ENCODE measurements around the gene PLEKHM3.

PLEKHM3 gene

DNA sequence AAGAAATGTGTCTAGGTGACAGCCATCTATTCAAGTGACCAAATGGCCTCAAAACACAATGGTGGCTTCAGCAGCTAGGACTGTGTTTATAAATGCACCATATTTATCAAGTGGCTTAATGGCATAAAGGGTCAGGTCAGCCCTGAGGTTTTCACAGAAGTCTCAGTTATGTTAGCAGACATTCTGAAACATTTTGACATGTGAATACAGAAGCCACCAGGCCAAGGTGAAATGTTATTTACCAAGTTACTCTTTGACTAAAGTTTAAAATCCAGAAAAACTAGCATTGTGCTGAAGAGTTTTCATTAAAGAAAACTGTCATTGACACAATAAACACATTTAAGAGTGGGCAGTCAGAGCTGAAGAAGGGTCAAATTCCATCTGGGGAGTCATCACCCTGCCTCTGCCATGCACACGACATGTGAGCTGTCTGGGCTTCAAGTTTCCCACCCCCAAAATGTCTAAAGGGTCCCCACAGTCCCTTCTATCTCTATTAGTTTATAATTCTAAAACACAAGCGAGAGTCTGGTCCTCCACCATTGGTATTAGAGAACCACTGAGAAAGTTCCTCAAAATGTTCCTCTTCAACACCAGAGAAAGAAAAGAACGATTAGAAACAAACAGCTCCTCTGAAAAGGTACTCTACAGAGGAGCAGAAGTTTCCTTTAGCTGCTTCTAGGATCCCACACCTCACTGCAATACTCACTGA is 178.1 kb downstream of the PLEKHM3 start:
- no peak for DNase-seq

DNA sequence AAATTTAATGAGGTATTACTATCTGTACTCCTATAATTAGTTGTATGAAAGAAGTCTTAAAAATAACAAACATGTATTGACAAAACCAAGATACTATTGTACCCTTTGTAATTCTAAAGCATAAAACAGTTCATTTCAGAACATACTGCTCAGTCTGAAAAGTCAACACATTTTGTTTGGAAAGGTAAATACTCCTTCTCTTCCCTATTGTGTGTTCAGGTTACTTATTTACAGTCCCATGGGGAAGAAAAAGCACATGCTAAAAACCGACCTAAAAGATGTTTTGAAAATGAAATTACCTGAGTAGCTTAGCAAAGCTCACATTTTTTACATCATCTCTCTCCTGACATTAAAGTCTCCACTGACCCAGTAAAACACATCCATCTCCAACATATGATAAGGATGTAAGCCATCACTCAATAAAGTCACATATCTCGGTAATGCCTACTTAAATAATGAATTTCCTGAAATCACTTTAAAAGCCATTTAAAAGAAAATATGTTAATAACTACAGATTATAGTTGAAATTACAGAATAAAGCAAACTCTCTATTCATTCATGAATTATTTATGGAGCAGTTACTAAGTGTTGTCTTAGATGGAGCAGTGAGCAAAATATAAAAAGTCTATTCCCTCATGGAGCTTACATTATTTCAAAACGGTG is 180.0 kb downstream of the PLEKHM3 start:
- DNase-seq, result no peak

DNA sequence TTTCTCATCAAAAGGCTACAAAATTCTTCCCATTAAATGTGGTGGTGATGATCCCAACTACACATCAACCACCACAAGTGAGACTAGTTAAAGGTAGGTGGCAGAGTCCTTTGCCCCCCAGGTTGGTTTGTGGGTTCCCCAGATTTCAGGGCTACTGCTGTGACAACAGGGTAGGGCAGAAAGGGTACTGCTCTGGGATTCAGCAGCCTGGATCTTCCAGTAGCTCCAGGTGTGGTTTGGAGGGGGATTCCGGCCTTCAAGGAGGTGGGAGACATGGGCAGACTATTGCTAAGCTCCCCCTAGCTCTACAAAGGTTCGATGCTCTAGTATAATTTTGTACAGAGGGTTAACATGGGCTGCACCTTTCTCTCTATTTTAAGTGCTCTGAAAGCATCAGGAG is 180.7 kb downstream of the PLEKHM3 start:
- no peak for DNase-seq

DNA sequence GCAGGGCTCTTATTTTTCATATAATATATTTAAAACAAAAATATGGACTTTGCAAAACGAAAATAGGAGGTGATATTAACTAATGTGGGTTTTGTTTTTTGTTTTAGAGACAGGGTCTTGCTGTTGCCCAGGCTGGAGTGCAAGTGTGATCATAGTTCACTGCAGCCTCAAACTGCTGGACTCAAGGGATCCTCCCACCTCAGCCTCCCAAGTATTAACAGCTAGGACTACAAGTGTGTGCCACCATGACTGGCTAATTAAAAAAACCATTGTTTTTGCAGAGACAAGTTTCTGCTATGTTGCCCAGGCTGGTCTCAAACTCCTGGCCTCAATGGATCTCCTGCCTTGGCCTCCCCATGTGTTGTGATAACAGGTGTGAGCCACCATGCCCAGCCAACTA is 185.2 kb downstream of the PLEKHM3 start:
- DNase-seq, result no peak

DNA sequence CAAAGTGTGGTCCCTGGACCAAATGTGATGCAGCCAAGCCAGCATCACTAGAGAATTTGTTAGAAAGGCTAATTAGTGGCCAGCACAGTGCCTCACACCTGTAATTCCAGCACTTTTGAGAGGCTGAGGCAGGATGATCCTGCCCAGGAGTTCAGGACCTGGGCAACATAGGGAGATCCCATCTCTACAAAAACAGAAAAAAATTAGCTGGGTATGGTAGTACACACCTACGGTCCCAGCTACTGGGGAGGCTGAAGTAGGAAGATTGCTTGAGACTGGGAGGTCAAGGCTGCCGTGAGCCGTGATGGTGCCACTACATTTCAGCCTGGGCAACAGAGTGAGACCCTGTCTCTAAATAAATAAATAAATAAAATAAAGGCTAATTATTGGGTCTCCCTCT is 185.8 kb downstream of the PLEKHM3 start:
- no peak for DNase-seq

DNA sequence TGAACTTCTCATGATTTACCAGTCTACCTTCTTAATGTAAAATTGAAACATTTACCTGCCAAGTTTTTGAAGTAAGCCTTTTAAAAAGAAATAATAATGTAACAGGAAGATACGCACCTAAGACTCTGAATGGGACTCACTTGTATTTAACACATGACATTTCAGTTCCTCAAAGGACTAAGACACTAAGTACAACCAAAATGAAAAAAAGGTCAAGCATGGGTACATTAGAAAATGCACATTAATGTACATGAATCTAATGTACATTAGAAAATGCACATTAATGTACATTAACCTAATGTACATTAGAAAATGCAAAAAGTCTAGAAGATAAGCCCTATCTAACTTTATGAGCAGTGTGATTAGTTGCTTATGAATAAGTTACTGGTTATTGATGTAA is 186.3 kb downstream of the PLEKHM3 start:
- no peak for DNase-seq

DNA sequence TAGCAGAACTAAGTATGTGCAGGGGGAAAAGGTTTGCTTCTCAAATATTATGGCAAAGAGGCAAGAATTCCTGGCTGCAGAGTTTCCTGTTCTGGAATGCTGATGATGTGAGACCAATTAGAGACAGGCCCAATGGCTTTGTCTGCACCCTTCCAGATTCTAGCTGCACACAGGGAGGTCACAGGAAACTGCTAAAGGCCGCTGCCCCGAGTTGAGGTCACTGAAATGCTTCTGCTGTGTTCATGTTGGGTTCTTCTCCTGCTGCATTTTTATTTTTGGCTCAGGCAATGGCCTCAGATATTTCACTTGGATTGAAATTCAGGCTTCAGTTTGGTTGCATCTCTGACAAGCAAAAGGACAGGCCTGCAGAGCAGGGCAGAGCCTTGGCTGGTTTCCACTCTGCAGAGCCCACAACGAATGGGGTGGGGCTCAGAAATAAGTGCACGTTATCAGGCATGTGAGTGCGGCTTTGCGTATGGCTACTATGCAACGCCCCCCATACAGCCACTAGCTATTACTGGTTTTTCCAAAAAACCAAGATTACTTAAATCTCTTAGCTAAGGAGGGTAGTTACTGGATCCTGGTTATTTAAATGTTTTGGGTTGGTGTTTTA is 188.7 kb downstream of the PLEKHM3 start:
- DNase-seq, result no peak

DNA sequence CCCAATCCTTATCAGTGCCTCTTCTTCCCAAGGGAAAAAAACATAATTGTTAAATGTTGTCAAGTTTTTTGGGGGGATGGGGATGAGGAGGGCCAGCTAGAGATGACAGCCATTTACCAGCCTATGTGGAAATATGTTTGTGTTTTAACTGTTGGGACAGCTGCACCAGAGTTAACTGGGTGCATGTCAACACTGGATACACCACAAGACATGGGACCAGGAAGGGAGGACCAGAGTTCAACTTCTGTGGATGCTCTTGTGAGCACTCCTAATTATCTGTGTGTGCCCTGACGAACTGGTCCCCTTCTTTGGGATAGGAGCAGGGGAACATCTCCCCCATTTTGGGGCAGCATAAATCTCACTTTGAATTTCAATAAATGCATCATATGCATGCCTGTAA is 189.5 kb downstream of the PLEKHM3 start:
- no peak for DNase-seq

DNA sequence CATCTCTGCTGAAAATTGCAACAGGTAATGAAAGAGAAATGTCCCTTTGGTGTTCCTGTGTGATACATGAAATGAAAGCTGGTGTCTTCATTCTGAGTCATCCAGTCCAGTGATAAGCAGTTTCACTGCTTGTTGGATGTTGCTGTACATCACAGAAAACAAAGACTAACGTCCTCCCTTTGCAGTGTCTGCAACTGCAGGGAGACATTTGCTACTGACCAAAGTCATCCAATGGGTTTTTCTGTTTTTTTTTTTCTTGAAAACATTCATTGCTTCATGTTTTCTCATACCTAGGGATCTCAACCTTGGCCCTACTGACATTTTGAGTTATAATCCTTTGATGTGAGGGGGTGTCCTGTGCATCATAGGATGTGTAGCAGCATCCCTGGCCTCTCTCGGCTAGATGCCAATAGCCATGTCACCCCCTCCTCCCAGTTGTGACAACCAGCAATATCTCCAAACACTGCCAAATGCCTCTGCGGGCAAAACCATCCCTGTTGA is 192.0 kb downstream of the PLEKHM3 start:
- no peak for DNase-seq

DNA sequence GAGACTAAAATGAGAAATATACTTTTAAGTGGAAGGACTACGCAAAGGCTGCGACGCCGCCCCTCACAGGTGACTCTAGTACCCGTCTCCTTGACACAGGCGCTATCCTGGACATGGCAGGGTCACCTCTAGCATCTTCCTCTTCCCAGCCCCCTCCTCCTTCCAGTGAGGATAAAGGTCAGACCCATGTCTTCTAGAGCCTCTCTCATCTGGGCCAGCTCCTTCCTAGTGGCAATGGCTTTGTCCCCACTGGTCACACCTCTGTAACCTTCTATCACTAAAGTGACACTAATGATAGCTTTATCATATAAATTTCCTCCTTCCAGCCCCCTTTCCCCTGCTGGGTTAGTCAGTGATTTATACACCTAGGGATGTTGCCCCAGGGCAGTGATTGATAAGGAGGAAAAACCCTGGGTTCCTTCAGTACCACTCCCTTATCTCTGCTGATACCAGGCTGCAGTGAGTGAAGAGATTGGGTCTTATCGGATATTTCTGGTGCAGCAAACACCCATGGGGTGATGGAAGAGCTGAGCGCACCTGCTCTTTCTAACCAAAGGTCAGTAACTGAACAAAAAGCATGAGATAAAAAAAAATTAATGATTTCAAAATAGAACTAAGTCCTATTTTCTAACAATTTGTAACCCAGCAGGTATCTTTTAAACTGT is 193.6 kb downstream of the PLEKHM3 start:
- no peak for DNase-seq

DNA sequence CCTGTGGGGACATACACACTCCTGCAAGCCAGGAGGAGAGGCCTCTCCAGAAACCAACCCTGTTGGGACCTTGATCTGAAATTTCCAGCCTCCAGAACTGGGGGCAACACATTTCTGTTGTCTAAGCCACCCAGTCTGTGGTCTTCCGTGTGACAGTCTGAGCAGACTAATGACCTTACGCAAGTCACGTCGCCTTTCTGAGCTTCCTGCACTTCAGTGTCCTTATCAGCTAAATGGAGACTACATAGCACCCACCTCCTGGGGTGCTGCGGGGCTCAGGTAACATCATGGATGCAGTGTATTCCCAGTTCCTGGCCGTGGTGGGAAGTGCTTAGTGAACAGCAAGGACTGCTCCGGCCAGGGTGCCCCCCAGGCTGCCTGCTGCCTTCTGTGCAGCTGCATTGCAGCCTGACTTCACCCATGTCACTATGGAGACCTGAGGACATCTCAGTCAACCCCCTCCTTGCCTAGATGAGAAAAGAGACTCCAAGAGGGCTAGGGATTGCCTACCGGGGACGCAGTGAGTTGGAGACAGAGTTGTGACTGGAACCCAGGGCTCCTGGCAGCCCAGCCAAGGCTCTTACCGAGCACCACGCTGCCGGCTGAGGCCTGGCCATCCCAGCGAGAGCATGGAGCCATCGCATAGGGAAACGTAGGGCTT is 194.4 kb downstream of the PLEKHM3 start:
- no peak for DNase-seq

DNA sequence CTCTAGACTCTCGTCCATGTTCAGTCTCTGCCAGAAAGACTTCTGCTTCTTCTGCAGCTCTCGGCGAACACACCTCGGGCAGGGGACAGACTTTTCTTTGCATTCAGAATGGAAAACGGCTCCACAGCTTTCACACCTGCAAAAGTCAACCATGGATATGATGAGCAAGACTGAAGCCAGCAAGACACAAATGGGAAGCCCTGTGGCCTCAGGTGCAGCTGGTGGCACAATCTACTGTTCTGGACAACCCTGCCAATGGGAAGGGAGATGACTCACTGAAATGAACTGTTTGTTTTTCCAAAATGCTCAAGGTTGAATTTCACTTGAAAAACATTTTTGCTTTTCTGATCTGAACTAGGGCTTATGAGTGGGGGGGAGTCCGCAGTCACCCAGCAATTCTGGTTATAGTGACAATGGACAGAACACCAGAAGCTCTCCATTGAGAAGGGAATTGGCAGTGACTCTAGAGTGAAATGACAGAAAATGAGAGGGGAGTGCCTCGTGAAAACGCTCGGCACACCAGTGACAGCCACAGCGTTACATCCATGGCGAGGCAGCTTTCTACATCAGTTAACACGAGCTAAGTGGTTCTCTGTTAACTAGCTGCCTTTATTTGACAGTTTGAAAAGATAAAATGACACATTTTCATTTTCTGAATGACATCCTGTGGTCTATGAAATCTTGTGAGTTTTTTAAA is 196.8 kb downstream of the PLEKHM3 start:
- no peak for DNase-seq

DNA sequence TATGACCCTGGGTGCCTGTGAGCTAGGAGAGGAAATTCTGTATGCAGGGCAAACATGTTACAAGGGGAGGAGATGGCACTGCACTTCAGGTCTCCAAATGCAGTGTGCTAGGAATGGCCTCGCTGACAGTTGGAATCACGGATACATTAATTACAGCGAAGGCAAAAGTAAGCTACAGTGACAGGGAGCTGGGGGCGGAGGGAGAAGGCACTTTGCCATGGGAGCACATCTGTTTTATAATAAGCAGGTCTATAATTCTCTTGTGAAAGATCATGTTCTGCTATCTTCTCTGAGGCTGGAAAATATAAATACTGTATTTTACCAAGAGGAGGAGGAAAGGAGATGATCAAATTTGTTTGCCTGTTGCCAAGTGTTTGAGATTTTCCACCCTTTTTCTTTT is 199.3 kb downstream of the PLEKHM3 start:
- DNase-seq, result no peak

DNA sequence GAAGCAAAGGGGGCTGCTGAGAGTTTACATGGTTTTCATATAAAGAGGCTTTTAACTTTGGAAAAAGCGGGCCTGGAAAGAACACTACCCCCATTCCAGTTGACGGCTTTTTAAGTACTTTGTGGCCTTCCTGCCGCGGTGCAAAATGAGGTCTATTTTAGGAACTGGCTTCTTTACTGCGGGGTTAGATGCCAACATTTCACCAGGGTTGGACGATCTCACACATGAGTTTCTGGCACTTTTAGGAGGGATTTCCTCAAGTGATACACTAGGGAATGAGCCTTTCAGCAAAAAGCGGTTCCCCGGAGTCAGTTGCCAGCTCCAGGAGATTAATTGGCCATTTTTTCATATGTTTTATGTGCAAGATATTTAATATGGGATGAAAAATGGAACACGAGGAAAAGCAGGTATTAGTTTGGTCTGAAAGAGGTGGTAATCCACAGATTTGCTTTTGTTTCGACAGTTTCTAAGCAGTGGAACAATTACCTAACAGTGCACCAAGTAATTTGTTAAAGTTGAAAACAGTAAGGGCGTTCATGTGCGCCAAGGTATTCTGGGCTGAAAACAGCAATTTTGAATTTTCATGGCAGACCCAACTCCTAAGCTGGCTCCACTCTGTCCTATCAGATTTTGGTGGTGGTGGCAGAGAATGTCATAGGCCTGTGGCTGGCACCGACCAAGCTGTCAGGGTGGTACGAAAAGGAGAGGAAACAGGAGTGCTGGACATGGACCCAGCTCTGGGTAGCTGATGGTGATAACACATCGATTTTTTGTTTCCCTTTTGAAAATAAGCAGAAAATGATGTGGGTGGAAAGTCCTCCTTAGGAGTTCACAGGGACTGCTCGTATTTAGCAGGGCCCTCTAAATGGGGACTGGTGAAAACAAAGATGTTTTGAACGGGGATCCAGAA is 200.0 kb downstream of the PLEKHM3 start:
- no peak for DNase-seq

DNA sequence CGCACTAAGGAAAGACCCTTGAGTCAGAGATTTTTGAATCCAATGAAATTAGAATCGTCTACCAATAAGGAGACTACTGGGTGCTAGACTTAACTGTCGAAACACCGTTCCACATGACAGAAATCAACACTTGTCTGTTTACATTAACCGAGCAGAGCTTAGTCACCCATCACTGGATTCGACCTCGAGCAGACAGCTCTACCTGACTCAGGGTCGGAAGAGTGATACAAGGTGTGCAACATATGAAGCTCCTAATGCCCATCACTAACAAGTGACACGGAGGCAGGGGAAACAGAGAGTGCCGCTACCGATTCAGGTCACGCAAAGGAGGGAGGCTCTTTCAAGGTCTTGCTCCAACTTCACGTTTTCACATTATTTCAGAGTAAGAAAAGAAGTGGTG is 201.5 kb downstream of the PLEKHM3 start:
- DNase-seq, result no peak

DNA sequence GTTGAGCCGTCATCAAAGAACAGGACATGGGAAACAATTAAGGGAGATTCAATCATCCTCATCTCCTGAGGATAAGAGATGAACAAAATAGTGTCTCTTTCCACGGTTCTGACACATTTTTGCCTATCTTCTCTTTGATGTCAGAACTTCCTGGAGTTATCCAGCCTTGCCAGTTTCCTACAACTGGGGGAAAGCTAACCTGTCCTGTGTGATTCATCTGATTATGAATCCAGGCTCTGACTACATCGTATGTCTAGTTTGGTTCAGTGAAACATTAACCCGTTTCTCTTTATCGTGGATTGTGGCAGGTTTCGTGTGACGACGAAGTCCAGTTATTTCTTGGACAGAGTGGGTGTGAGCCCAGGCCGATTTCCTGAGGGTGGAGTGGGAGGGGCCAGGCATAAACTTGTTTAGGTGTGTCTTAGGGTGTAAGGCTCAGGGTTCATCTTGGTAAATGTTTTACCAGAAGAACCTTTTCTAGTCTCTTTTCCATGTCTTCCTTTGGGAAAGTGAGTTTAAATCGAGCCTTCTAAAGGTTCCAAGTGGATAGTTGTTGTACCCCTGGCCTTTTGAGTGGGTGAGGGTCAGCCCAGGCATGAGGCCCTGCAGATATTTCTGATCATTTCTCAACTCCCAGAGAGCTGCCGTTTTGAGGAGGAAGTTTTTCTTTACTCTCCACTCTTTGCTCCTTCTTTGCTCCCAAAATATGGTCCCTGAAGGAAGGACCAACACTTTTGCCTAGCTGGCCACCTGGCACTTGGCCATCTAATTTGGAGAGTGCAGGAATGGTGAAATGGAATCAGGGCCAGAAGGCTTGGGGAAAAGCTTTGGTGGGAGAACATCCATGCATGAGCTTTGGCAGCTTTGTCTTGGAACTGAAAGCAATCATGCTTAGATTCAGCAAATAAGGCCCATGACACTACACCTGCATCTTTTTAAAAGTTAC is 205.2 kb downstream of the PLEKHM3 start:
- no peak for DNase-seq

DNA sequence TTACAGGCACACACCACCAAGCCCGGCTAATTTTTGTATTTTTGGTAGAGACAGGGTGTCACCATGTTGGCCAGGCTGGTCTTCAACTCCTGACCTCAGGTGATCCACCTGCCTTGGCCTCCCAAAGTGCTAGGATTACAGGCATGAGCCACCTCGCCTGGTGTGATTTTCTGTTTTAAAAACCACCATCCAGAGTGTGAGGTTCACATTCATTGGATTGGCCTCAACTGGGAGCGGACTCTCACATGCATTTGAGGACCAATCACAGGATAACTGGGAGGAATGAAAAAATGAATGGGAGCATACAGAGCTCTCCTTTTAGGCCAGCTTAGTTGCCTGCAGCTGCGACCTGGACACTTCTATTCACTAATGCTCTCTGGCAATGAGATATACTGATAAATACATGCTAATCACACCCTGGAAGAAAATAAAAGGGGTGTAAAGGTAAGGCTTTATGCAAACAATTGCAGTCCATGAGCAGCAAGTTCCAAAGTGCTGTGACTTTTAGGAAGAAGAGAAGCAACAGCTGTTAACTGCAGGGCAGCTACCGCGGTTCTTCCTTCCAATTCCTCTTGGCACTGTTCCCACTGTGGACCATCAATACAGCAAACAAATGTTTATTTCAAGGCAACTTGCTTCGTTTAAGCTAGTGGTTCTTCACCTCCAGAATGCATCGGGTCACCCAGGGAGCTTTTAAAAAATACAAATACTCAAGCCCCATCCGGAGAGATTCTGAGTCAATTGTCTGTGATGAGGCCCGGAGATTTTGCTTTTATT is 206.1 kb downstream of the PLEKHM3 start:
- no peak for DNase-seq

DNA sequence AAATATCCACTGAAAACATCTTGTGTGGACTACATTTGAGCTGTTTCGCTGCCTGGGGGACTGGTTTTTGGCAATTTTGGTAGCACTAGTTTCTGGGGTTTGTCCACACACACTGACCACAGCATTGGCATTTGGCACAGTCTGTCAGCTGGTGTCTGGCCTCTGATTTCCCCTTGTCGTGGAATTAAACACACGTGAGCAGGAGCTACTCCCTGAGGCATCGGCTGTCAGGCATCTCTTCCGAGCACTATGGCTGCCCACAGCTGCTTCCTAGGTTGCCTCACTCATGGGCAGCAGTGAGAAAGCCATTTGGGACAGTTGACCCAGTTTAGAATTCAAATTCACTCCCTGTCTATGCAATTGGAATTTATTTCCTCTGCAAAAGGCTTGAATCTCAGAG is 208.8 kb downstream of the PLEKHM3 start:
- no peak for DNase-seq

DNA sequence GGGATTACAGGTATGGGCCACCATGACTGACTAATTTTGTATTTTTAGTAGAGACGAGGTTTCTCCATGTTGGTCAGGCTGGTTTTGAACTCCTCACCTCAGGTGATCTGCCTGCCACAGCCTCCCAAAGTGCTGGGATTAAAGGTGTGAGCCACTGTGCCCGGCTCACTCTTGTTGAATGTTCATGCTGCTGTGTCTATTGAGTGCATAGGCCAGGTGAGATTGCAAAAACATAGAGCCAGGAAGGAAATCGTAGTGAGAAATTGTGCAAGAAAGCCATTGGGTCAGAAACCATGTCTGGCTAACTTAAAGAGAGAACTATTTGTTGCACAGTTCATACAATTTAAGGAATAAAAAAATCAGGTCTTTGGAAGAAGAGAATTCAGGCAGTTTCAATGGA is 210.1 kb downstream of the PLEKHM3 start:
- DNase-seq, result no peak
